H1 (cell line): ENCODE data around the gene SLAMF1. TPM values are rescaled to one million over a fixed set of nuclear protein-coding genes. Genes with fewer than 3 reads are reported as not detected.

Experiments used
- CTCF ChIA-PET: fragments of 300-600 bp; sonication (Branson Sonifier 250); formaldehyde crosslinking; loops from one replicate; lab custom pipeline; 2021; ENCODE audit not compliant: partially characterized antibody; lab: Charles Lee
- POLR2A ChIA-PET: fragments of 300-600 bp; sonication (Branson Sonifier 250); formaldehyde crosslinking; loops from one replicate; lab custom pipeline; 2021; ENCODE audit warnings: inconsistent platforms; ENCODE audit not compliant: partially characterized antibody; lab: Charles Lee
- DNase-seq, 2 experiments: peaks; one replicate each; pipeline versions ENCODE4 v3.0.0 to v3.0.0-alpha.2; 2010 to 2022; ENCODE audit warnings: low spot score in 2 of 2, low read depth in 1 of 2, mixed read lengths in 1 of 2
- FAIRE-seq: peaks from 2 replicates; lab custom pipeline; 2011; peaks lifted over from hg19 to GRCh38; lab: Jason Lieb, UNC
- H2AFZ ChIP-seq: 2 replicates; pipeline ENCODE4 v1.8.1; 2012; ENCODE audit warnings: low read length, inconsistent platforms
- H2AK5ac ChIP-seq: 2 replicates; pipeline ENCODE4 v1.6.1; 2013; ENCODE audit warnings: low read depth, low read length
- H2BK120ac ChIP-seq: replicated peaks from 2 replicates; pipeline ENCODE3; 2013; ENCODE audit warnings: low read depth, low read length, inconsistent platforms
- H2BK12ac ChIP-seq: 2 replicates; pipeline ENCODE4 v1.6.1; 2013; ENCODE audit warnings: low read depth, low read length
- H2BK15ac ChIP-seq: 2 replicates; pipeline ENCODE4 v1.6.1; 2013; ENCODE audit warnings: low read length
- H2BK20ac ChIP-seq: 2 replicates; pipeline ENCODE4 v1.6.1; 2013; ENCODE audit warnings: low read length
- H2BK5ac ChIP-seq: 2 replicates; pipeline ENCODE4 v1.6.1; 2013; ENCODE audit warnings: low read depth, low read length
- H3K14ac ChIP-seq: 2 replicates; pipeline ENCODE4 v1.6.1; 2013; ENCODE audit warnings: inconsistent platforms; ENCODE audit not compliant: insufficient read length
- H3K18ac ChIP-seq: 2 replicates; pipeline ENCODE4 v1.6.1; 2013; ENCODE audit warnings: low read length; ENCODE audit errors: extremely low read depth
- H3K23ac ChIP-seq: 2 replicates; pipeline ENCODE4 v1.6.1; 2013; ENCODE audit warnings: inconsistent platforms; ENCODE audit not compliant: insufficient read length
- H3K23me2 ChIP-seq: 2 replicates; pipeline ENCODE4 v1.6.1; 2013; ENCODE audit warnings: low read depth, low read length
- H3K27ac ChIP-seq: 2 replicates; pipeline ENCODE4 v1.6.1; 2011; ENCODE audit warnings: low read depth, low read length, inconsistent platforms
- H3K27me3 ChIP-seq, 4 experiments: replicated peaks in 1 of 4; 1 replicate in 1 of 4; 2 replicates in 3 of 4; pipeline versions ENCODE4 v1.6.1 to v1.8.1; 2011 to 2013; ENCODE audit warnings: low read length in 3 of 4, mild to moderate bottlenecking in 3 of 4, inconsistent platforms in 2 of 4, mixed read lengths in 2 of 4, moderate library complexity in 1 of 4; ENCODE audit not compliant: control insufficient read depth in 3 of 4, insufficient read depth in 3 of 4; ENCODE audit errors: extremely low read depth in 1 of 4
- H3K36me3 ChIP-seq, 4 experiments: 2 replicates each; pipeline versions ENCODE4 v1.6.1 to v1.8.1; 2011 to 2013; ENCODE audit warnings: mild to moderate bottlenecking in 4 of 4, low read length in 3 of 4, moderate library complexity in 2 of 4, control low read depth in 1 of 4, inconsistent platforms in 1 of 4; ENCODE audit not compliant: insufficient read depth in 4 of 4, control insufficient read depth in 2 of 4
- H3K4ac ChIP-seq: replicated peaks from 2 replicates; pipeline ENCODE3; 2013; ENCODE audit warnings: low read length, low read depth, mixed read lengths, inconsistent platforms; ENCODE audit not compliant: insufficient read length
- H3K4me1 ChIP-seq, 4 experiments: replicated peaks in 1 of 4; 1 replicate in 1 of 4; 2 replicates in 3 of 4; pipeline versions ENCODE4 v1.6.1 to v1.8.1; 2011 to 2013; ENCODE audit warnings: low read length in 3 of 4, inconsistent platforms in 2 of 4, mixed read lengths in 1 of 4; ENCODE audit not compliant: insufficient read depth in 4 of 4, control insufficient read depth in 3 of 4
- H3K4me2 ChIP-seq, 2 experiments: 2 replicates each; pipeline versions ENCODE4 v1.6.1 to v1.8.1; 2011 to 2013; ENCODE audit warnings: low read depth in 2 of 2, low read length in 2 of 2, control low read depth in 1 of 2, inconsistent platforms in 1 of 2, mild to moderate bottlenecking in 1 of 2; ENCODE audit not compliant: insufficient read depth in 1 of 2
- H3K4me3 ChIP-seq, 4 experiments: fragments of 200-600, 300-600 bp in 1 of 4; sonication (generic), shearing (Covaris generic), sonication (Bioruptor Twin) in 1 of 4; 2 replicates each; pipeline versions ENCODE4 v1.5.1 to v1.8.1; 2011 to 2016; ENCODE audit warnings: low read length in 4 of 4, low read depth in 3 of 4, control low read depth in 2 of 4, inconsistent platforms in 2 of 4, mild to moderate bottlenecking in 2 of 4, mixed read lengths in 1 of 4, moderate library complexity in 1 of 4; ENCODE audit not compliant: insufficient read depth in 2 of 4; ENCODE audit errors: extremely low read depth in 1 of 4
- H3K56ac ChIP-seq: replicated peaks from 2 replicates; pipeline ENCODE3; 2013; ENCODE audit warnings: low read depth, mild to moderate bottlenecking, mixed read lengths, low read length, inconsistent platforms; ENCODE audit not compliant: insufficient read length
- H3K79me1 ChIP-seq: 2 replicates; pipeline ENCODE4 v1.6.1; 2013; ENCODE audit warnings: low read depth, low read length, control low read depth
- H3K79me2 ChIP-seq, 2 experiments: 2 replicates each; pipeline versions ENCODE4 v1.6.1 to v1.8.1; 2012 to 2013; ENCODE audit warnings: low read length in 2 of 2, mild to moderate bottlenecking in 2 of 2, inconsistent platforms in 1 of 2; ENCODE audit not compliant: insufficient read depth in 2 of 2, control insufficient read depth in 1 of 2
- H3K9ac ChIP-seq, 4 experiments: replicated peaks in 1 of 4; 1 replicate in 1 of 4; 2 replicates in 3 of 4; pipeline versions ENCODE4 v1.6.1 to v1.8.1; 2011 to 2013; ENCODE audit warnings: low read depth in 3 of 4, low read length in 3 of 4, control low read depth in 2 of 4, mild to moderate bottlenecking in 2 of 4, moderate library complexity in 2 of 4, inconsistent platforms in 1 of 4; ENCODE audit errors: extremely low read depth in 1 of 4
- H3K9me3 ChIP-seq, 2 experiments: 2 replicates each; pipeline versions ENCODE4 v1.6.1 to v1.8.1; 2012 to 2013; ENCODE audit warnings: mild to moderate bottlenecking in 2 of 2, moderate library complexity in 2 of 2, control low read depth in 1 of 2, inconsistent platforms in 1 of 2, low read depth in 1 of 2, low read length in 1 of 2, mixed read lengths in 1 of 2; ENCODE audit not compliant: insufficient read depth in 2 of 2
- H4K20me1 ChIP-seq, 2 experiments: replicated peaks in 1 of 2; 2 replicates each; pipeline versions ENCODE3 to v1.8.1; 2011 to 2013; ENCODE audit warnings: inconsistent platforms in 2 of 2, low read length in 2 of 2, mild to moderate bottlenecking in 1 of 2; ENCODE audit not compliant: insufficient read depth in 2 of 2, control insufficient read depth in 1 of 2
- H4K5ac ChIP-seq: 2 replicates; pipeline ENCODE4 v1.6.1; 2013; ENCODE audit warnings: low read length, low read depth, mixed read lengths, inconsistent platforms; ENCODE audit not compliant: insufficient read length
- H4K8ac ChIP-seq: 2 replicates; pipeline ENCODE4 v1.8.0; 2013; ENCODE audit warnings: mild to moderate bottlenecking, moderate library complexity, low read length, inconsistent platforms; ENCODE audit not compliant: insufficient read depth; ENCODE audit errors: extremely low read depth
- H4K91ac ChIP-seq: replicated peaks from 2 replicates; pipeline ENCODE3; 2013; ENCODE audit warnings: low read length, mixed read lengths, inconsistent platforms; ENCODE audit not compliant: insufficient read length
- CEBPB ChIP-seq: IDR thresholded peaks from 2 replicates; pipeline ENCODE4 v1.6.1; 2012; ENCODE audit warnings: low read depth, low read length
- EZH2 ChIP-seq: fragments of 200-600 bp; sonication (generic); IDR thresholded peaks from 2 replicates; pipeline ENCODE4 v1.7.1; 2012; ENCODE audit warnings: low read depth, mild to moderate bottlenecking, moderate library complexity, low read length, inconsistent platforms; ENCODE audit not compliant: severe bottlenecking
- HDAC2 ChIP-seq, 2 experiments: fragments of 300-600 bp in 1 of 2; sonication (generic) in 1 of 2; IDR thresholded peaks; 2 replicates each; pipeline ENCODE4 v1.6.1; 2011 to 2012; ENCODE audit warnings: low read depth in 2 of 2, low read length in 2 of 2, mild to moderate bottlenecking in 2 of 2, moderate library complexity in 2 of 2, borderline replicate concordance in 1 of 2, inconsistent platforms in 1 of 2
- HDAC6 ChIP-seq: IDR thresholded peaks from one replicate; pipeline ENCODE4 v1.7.1; 2012; ENCODE audit warnings: low read depth, mild to moderate bottlenecking, inconsistent platforms, low read length, moderate library complexity
- MAFK ChIP-seq: IDR thresholded peaks from 2 replicates; pipeline ENCODE4 v1.6.1; 2012; ENCODE audit warnings: low read depth, mild to moderate bottlenecking, improper control_type of control experiment, low read length
- NRF1 ChIP-seq: IDR thresholded peaks from 2 replicates; pipeline ENCODE4 v1.6.1; 2011; ENCODE audit warnings: mild to moderate bottlenecking, low read depth, low read length, improper control_type of control experiment
- PHF8 ChIP-seq: fragments of 200-600 bp; sonication (generic); conservative IDR thresholded peaks from 2 replicates; pipeline ENCODE4 v1.7.1; 2012; ENCODE audit warnings: low read depth, mild to moderate bottlenecking, inconsistent platforms, low read length, moderate library complexity
- POLR2AphosphoS5 ChIP-seq: IDR thresholded peaks from 2 replicates; pipeline ENCODE4 v1.6.1; 2011; ENCODE audit warnings: low read depth, low read length
- RFX5 ChIP-seq: IDR thresholded peaks from 2 replicates; pipeline ENCODE4 v1.6.1; 2011; ENCODE audit warnings: low read depth, low read length, improper control_type of control experiment, borderline replicate concordance
- SUZ12 ChIP-seq: fragments of 200-600 bp; sonication (generic); IDR thresholded peaks from 2 replicates; pipeline ENCODE4 v1.6.1; 2012; ENCODE audit warnings: mild to moderate bottlenecking, inconsistent platforms, low read length, moderate library complexity, mixed read lengths
- WGBS, 2 experiments: shearing (Covaris generic) in 1 of 2; methylation state at CpG; one replicate each; pipeline versions ENCODE4 v1.1.6 to v1.1.7; 2013 to 2015; ENCODE audit warnings: low lambda C conversion rate in 2 of 2, mixed read lengths in 2 of 2, inconsistent platforms in 1 of 2, low coverage in 1 of 2, missing lambda C conversion rate in 1 of 2; ENCODE audit not compliant: insufficient replicate concordance in 2 of 2, insufficient coverage in 1 of 2, insufficient read length in 1 of 2; ENCODE audit errors: extremely low coverage in 1 of 2, missing lambda C conversion rate in 1 of 2; 5-methylcytosine and 5-hydroxymethylcytosine counted together
- polyA plus RNA-seq, 7 experiments: library from polyadenylated mRNA; depleted of rRNA in 3 of 7; stranded (reverse) in 5 of 7; unstranded in 2 of 7; fragments of >200 nt in 5 of 7; fragments of 200-250 nt in 2 of 7; gene quantifications; 1 replicate in 5 of 7; 2 replicates in 1 of 7; 4 replicates in 1 of 7; pipeline versions ENCODE4 v1.2.1 to v1.2.3, GENCODE V29; 2011 to 2013; ENCODE audit warnings: missing spikeins in 2 of 7, mixed read lengths in 2 of 7
- total RNA-seq: library from RNA; stranded (reverse); fragmentation: NEBNext Ultra II Directional; extraction: Animal tissue kit (Norgen Biotek cat#: 25700); gene quantifications from 2 replicates; pipeline ENCODE4 v1.2.1, GENCODE V29; 2021

SLAMF1 gene
- total and polyA plus RNA-seq, 2 of the 8 experiments (the other 6 are each of a cell fraction or from before 2014, with no cell fraction given), result not detected

GRCh38 chr1:160612613-160613218 lies 34.1 kb downstream of the SLAMF1 start:
- no peak for FAIRE-seq

More at GRCh38 chr1:160612613-160613218, 34.1 kb downstream of the SLAMF1 start:
- ChIA-PET POLR2A (no interaction called here), CTCF (interaction anchor here (1.1 to 9.5 kb wide), 4 partner anchors 60 to 260 kb away, joined by 4 to 88 read pairs (median 7); no protein-coding TSS in a partner anchor)
- Histone ChIP-seq H3K4ac (no peak overlapping the region), H3K9me3 (no peaks in the 10 kb centered on the region), H3K23me2 (no peaks in the 10 kb centered on the region), H3K9ac (no peak overlapping the region), H3K56ac (no peak overlapping the region), H3K4me2 (no peak overlapping the region), H4K8ac (no peak overlapping the region), H2AFZ (no peak overlapping the region), H2AK5ac (no peak overlapping the region), H4K20me1 (no peaks in the 10 kb centered on the region), H3K18ac (no peak overlapping the region), H3K27me3 (no peaks in the 10 kb centered on the region), H2BK5ac (no peak overlapping the region)
- WGBS, 2 experiments, result 86% methylated on average over 6 of the region's 6 CpGs; no CpG with 5 or more reads in 1 of the 2 experiments
- TF ChIP-seq RFX5, result no peak
- TF ChIP-seq MAFK, result no peak
- TF ChIP-seq HDAC2 (IDR thresholded peaks at IDR 0.05; ENCODE audit: borderline replicate concordance in 1 of 2, low read depth in 2 of 2, low read length in 2 of 2), result no peak
- no peak for TF ChIP-seq SUZ12
- no peak for TF ChIP-seq NRF1
- TF ChIP-seq POLR2AphosphoS5, result no peak
- TF ChIP-seq EZH2, result no peak
- TF ChIP-seq PHF8, result no peak
- no peak for TF ChIP-seq HDAC6
- no peak for TF ChIP-seq CEBPB
- TF ChIP-seq, all 59 proteins: peak for 0
- H4K91ac ChIP-seq, result no peak overlapping the region
- H2BK12ac ChIP-seq, result no peak overlapping the region
- H3K79me1 ChIP-seq, result no peaks in the 10 kb centered on the region
- no peaks in the 10 kb centered on the region for H3K79me2 ChIP-seq
- H3K36me3 ChIP-seq, result no peaks in the 10 kb centered on the region
- no peak overlapping the region for H3K23ac ChIP-seq
- no peak overlapping the region for H2BK15ac ChIP-seq
- H3K14ac ChIP-seq, result no peak overlapping the region
- no peak overlapping the region for H2BK20ac ChIP-seq
- no peak overlapping the region for H3K27ac ChIP-seq
- H3K4me1 ChIP-seq, result peaks cover 0 to 2% (median 0%) of the 10 kb centered on the region in 4 experiments; a peak in 1 of 7 replicates
- H2BK120ac ChIP-seq, result no peak overlapping the region
- H3K4me3 ChIP-seq, result no peak overlapping the region
- H4K5ac ChIP-seq, result no peak overlapping the region
- no peak for DNase-seq
